Measurements from ENCODE around the gene SLC27A5.

Gene SLC27A5, protein sequence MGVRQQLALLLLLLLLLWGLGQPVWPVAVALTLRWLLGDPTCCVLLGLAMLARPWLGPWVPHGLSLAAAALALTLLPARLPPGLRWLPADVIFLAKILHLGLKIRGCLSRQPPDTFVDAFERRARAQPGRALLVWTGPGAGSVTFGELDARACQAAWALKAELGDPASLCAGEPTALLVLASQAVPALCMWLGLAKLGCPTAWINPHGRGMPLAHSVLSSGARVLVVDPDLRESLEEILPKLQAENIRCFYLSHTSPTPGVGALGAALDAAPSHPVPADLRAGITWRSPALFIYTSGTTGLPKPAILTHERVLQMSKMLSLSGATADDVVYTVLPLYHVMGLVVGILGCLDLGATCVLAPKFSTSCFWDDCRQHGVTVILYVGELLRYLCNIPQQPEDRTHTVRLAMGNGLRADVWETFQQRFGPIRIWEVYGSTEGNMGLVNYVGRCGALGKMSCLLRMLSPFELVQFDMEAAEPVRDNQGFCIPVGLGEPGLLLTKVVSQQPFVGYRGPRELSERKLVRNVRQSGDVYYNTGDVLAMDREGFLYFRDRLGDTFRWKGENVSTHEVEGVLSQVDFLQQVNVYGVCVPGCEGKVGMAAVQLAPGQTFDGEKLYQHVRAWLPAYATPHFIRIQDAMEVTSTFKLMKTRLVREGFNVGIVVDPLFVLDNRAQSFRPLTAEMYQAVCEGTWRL

DNA sequence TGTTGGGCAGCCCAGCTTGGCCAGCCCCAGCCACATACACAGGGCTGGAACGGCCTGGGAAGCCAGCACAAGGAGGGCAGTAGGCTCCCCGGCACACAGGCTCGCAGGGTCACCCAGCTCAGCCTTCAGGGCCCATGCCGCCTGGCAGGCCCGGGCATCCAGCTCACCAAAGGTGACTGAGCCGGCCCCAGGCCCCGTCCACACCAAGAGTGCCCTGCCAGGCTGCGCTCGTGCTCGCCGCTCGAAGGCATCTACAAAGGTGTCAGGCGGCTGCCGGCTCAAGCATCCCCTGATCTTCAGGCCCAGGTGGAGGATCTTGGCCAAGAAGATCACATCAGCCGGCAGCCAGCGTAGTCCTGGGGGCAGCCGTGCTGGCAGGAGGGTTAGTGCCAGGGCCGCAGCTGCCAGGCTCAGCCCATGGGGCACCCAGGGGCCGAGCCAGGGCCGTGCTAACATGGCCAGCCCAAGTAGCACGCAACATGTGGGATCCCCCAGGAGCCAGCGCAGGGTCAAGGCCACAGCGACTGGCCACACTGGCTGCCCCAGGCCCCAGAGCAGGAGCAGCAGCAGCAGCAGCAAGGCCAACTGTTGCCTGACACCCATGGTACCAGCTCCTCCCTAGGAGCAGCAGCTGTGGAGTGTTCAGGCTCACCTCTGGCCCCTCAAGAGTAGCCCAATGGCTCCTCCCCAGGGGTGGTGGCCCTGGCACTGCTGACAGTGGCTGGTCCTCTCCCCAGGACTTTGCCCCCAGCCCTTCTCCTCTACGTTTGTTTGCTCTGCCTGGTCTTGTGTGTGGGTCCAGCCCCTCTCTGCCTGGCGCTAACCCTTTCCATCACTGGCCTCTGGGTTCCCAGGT is at the start of gene SLC27A5:
TSS of gene SLC27A5 (minus strand) at position 640 of the 856 bp plus-strand sequence. CDS start at position 603, 37 bp downstream.
- DNase-seq (ENCODE audit: low spot score): no peak

DNA sequence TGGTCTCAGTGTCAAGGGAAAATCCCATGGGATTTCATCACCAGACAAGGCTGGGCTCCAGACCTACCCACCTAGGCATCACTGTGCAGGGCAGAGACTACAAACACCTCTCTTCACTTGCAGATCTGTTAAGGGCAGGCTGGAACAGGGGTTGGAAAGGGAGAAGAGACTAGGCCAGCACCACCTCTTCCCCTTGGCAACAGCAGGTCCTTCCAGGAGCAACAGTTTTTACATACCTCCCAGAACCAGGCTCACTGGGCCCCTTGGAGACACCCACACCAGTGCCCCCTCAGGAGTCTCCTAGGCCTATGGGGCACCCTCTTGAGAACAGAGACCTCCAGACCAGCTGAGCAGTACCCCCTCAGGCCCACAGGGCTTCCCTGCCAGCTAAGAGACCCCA is 49.1 kb upstream of the SLC27A5 start:
- DNase-seq (ENCODE audit: low spot score): no peak

DNA sequence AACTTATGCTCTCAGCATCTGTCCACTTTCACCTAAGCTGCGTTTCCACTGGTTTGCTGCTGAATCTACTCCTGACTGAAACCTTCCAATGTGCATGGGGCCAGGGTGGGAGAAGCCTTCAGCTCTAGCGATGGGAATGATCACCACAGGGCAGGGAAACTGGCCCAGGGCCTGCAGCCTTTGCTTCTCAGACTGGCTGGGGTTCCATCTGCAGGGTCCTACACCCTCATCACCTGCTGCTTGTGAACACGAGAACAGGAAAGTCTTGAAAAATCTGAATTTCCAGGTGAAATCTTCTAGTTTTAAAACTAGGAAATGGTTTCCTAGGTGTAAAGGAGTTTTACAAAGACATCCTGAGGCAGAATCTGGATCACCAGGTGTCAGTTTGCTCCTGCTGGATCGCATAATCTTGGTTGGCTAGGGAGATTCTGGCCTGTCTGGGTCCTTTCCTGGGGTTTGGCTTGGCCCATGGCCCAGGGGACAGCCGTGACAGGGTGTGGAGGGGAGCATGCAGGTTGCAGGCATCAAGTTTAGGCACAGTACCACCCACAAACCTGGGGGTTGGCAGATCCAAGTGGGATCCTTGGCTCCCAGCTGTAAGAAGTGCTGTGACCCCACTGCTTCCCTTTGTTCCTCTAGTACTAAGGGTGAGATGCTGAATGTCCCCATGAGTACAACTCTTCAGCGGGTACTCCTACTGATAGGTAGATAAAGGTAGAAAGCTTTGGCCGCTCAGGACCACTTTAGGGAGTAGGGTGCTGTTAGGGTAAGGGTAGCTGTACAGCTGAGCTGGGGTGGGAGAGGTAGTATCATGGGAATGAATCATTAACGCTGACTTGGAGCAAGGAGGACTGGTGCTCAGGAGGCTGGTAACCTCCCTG is 48.5 kb upstream of the SLC27A5 start:
- no peak for DNase-seq (ENCODE audit: low spot score)

DNA sequence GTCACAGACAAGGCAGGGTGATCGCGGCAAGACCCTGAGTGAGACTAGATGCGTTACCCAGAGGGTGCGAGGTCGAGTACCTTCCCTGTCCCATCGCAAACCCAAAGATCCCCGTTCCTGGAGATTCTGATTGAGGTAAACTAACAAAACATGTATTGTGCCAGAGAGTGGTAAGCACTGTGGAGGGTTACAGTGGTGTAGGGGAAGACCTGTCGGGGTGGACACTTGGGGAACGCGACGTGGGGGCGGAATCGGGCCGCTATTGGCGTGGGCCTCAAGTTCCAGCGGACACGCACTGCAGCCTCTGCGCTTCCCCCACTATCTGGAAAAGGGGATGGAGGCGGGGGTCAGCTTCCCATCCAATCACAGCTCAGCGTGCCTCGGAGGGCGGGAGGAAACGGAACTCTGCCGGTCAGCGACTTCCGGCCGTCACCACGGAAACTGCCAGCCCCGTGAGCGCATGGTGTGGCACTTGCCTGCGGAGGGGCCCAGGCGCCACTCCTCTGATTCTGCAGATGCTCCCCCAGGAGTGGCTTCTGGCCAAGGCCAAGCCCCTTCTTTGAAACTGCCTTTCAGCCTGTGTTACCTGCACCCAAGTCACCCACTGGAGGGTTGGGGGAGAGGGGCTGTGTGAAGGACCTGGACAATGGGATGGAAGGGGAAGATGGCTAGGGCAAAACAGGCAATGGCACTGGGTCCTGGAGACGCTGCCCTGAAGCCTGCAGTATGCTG is 47.6 kb upstream of the SLC27A5 start:
- peak; percentile 93 for DNase-seq (ENCODE audit: low spot score)

DNA sequence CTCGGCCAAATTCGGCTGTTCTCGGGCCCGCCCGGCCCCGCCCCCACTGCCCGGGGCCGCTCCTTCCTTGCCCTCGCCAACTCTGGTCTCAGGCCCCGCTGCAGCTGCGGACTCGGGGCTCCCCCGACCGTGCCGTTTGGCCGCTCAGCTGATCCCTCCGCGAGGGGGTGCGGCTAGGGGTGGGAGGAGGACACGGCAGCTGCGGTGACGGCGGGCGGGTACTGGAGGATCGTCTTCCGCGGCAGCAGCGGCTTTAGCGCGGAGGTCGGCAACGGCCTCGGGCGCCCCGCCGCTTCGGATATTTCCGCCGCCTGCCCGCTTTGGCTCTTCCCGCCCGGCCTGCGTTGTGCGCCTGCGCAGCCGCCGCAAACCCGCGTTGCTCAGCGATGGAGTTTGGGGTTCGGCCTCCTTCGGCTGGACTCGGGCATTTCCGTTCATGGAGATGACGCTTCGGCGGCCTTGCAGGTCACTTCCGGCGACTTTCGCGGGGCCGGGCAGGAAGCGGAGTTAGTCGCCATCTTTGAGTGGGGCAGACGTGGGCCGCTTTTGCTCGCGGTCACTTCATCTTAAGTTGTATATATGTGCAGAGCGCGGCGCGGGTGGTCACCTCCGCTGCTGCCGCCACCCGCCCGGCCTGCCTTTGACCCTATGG is 47.0 kb upstream of the SLC27A5 start:
- DNase-seq (ENCODE audit: low spot score): peak; percentile 99

DNA sequence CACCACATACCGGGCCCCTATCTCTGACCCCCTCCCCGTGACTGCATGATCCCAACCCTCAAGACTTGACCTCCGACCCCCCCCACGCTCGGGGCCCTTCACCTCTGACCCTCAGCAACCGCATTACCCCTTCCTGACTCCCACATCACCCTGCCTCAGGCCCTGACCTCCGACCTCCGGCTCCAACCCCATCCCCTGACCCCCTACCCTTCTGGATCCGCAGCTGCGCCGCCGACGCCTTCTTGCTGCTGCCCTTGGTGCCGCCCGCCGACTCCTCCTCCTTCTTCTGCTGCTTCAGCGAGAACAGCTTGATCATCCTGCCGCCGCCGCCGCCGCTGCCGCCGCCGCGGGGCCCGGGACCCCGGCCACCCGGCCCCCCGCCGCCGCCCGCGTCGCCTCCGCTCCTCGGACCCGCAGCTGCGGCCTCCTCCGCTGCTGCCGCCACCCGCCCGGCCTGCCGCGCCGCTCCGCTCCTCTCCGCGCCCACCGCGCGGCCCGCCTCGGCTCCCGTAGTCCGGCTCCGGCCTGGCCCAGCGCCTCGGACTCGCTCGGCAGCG is 46.4 kb upstream of the SLC27A5 start, which contains the start of gene UBE2M:
TSS of gene UBE2M (minus strand) at position 546 of the 557 bp plus-strand sequence. CDS start at position 316, 230 bp downstream.
- peak; percentile 85 for DNase-seq (ENCODE audit: low spot score)

DNA sequence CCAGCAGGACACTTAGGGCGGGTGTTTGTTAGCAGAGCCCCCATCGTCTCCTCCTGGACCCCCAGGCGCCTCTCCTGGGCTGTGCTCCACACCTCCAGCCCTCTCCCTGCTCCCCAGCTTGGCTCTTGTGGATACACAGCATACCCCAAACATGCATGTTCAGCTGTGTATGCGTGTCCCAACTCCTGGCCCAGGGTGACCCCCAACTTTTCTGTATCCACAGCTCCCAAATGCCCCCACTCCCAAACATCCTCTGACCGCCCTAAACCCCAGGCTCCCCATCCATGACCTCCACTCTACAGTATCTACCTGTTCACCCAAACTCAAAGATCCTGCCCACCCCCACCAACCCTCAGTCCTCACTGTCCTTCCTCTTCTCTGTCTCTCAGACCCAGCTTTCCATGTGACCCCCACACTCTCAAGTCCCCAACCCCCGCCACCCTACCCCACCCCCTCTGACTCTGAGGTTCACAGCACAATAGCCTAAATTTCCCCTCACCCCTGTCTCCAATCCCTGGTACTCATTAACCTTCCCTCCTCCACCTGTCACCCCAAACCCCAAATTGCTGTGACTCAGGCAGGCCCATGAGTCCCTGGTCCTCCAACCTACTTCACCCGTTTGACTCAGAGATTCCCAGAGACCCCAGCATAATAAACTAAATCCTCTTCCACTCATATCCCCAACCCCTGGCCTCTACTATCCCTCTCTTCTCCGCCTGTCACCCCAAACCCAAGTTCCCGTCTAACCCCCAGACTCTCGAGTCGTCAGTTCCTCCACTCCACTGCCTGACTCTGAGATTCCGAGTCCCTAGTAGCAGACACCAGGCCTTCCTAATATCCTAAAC is 45.7 kb upstream of the SLC27A5 start:
- DNase-seq (ENCODE audit: low spot score): no peak

DNA sequence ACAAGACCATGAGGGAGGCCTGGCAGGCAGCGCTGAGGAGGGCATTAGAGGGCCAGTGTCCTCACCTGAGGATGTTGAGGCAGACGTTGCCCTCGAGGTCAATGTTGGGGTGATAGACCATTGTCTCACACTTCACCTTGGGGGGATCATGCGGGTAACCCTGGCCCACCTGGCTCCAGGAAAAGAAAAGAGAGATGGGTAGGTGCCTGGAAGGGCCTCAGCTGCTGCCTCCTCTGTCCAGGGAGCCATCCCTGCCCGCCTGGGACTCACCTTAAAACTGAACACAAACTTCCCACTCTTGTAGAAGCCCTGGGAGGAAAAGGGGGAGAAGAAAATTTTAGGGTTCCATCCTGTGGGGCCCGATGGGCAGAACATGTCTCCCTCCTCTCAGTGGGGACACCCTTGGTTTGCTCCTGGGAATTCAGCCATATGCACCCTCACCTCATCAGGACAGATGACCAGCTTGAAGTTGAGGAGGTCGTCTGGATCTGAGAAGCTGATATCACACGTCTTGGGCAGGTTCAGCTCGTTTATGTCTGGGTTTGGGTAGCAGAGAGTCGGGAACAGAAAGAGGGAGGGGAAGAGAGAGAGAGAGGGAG is 44.9 kb upstream of the SLC27A5 start:
- DNase-seq (ENCODE audit: low spot score): no peak

DNA sequence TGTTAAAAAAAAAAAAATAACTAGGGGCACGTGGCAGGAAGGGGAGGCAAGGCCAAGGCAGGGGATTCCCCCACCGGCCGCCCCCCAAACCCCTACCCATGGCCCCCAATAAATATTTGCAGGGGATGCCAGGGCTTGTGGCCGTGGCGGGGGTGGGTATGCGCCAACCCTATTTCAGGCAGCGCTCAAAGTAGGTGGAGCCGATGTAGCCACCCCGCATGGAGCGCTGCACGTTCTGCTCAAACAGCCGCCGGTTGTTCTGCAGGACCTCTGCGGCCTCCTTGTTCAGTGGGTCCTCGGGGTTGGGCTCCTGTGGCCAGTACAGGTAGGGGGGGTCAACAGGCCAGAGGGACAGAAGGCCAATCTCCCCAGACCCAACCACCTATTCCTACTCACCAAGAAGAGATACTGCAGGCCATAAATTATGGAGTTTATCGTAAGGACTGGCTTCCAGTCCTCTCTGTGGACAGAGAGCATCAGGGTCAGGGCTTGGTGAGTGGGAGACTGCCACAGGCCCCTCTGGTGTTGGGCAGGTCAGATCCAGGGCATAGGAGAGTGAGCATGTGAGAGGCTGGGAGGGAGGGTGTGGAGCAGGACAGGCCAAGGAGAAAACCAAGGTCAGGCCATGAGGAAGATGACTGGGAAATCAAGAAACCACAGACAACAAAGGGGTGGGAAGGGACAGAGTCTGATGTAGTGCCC is 44.3 kb upstream of the SLC27A5 start:
- no peak for DNase-seq (ENCODE audit: low spot score)

DNA sequence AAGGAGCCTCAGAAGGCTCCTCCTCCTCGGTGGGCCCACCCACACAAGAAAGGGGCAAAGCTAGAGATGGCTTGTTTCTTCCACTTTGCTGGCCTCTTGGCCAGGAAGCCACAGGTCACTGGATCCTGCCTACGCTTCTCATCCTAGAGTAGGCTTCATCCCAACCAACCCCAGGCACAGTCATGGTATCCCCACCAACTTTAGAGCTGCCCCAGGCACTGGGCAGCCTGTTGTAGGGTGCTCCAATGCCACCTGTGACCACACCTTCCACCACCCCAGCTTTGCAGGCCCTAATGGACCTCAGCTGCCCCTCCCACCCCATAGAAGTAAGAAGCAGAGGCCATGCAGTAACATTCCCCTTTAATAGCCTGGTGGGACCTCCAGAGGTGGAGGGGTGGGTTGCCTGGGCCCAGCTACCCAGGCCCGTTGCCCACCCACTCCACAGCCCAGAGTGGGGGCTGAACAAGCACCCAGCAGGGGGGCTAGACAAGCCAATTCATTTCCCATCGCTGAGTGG is 43.6 kb upstream of the SLC27A5 start:
- DNase-seq (ENCODE audit: low spot score): no peak

DNA sequence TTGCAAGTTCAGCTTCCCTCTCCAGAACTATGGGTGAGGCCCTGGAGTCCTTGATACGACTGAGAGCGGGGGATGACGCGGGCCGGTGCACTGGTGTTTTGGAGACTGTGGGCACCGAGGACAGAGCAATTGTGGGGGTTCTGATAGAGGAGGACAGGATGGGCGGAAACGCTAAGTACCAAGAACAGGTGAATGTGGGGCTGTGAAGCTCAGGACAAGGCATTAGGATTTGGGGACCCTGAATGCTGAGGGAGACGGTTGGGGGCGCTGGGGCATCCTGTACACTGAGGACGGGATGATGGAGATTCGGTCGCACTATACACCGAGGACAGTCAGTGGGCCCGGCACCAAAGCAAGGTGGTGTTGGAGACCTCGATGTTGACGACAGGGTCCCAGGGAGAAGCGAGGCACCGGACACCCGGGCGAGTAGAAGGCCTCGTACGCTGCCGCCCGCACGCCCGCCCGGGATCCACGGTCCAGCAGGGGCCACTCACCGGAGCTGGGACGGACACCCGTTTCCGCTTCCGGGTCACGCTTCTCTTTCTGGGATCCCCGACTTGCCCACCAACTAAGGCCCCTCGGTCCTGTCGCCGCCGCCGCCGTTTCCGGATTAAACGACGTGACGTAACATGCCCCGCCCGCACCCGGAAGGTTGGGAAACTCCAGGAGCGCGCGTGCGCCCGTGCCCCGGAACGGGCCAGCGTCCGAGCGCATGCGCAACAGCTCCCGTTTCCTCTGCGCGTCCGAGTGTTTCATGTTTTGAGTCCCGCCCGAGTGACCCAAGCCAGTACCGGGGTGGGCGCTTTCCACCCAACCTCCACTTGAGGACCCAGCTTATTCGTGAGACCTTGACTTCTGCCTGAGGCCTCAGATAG is 42.9 kb upstream of the SLC27A5 start, which contains the start of gene CHMP2A:
TSS of gene CHMP2A (minus strand) at position 612 of the 875 bp plus-strand sequence. CDS start 893 bp downstream, outside the sequence.
- DNase-seq (ENCODE audit: low spot score): peak; percentile 97

DNA sequence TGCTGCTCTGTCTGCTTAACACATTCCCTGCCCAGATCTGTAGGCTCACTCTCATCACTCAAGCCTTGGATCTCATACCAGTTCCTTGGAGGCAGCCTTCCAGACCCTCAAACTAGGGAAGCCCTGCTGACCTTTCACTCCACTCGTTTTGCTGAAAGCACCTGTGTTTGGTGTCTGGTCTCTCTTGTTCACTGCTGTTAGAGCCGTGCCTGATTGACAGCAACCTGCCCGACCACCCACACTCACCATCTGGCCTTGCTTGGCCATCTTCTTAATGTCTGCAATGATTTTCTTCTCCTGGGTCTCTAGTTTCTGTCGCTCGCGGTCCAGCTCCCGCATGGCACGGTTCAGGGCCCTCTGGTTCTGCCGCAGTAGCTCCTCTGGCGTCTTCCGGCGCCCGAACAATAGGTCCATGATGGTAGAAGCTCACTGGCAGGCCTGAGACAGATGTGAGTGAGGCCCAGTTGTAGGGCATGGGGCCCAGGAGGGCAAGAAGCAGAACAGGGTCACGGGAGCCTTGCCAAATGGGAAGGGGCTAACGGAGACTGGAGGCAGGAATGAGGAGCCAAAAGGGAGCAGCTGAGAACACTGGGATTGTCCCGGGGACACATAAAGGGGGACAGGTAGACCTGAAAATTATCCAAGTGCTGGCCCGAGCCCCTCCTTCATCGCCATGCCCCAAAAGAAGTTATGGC is 42.2 kb upstream of the SLC27A5 start:
- no peak for DNase-seq (ENCODE audit: low spot score)

DNA sequence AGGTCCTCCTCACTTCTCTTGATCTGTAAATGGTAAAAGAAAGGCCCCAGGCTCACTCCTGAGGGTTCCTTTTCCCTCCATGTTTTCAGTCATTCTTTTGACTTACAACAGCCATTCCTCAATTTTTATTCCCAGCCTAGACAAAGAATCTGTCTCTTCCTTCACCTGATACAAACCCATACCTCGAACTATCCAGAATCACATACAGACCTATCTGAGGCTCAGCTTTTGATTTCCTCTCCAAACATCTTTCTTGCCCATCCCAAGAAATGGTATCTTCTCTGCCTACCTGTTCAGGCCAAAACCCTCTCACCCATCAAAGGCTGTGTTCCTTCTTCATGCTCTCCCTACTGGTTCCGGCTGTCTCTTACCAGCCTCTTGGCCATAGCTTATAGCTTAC is 40.9 kb upstream of the SLC27A5 start:
- DNase-seq (ENCODE audit: low spot score): no peak

DNA sequence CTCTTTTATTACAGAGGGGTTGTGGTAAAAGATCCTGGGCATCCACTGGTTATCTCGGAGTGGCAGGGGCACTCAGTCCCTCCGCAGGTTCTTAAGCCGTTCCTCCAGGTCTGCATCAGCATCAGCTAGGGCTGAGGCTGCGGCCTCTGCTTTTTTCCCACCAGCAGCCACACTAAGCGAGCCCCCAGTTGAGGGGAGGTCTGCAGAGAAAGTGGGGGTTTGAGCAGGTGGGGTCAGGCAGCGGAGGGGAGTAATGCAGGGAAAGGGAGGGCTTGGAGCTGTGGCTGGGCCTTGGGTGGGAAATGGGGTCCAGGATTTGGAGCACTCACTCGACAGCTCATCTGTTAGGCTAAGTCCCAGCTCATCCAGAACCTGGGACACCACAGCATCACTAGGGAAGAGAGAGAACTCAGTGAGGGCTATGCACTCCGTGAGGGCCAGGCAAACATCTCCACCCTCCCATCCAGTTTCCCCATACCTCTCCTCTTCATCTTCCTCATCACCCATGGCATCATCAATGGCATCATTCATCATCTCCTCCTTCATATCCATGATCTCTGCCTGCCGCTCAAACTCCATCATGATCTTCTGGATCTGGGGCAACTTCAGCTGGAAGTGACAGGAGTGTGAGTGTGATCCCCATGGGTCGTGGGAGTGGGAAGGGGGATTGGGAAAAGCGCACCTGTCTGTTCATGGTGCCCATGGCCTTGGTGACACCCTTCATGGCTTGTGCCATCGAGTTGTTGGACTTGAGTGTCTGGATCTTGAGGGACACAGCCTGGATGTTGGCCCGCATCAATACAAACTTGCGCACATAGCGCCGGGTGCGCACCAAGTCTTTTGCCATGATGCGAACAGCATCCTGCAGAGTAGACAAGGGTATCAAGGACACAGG is 40.0 kb upstream of the SLC27A5 start:
- DNase-seq (ENCODE audit: low spot score): no peak

DNA sequence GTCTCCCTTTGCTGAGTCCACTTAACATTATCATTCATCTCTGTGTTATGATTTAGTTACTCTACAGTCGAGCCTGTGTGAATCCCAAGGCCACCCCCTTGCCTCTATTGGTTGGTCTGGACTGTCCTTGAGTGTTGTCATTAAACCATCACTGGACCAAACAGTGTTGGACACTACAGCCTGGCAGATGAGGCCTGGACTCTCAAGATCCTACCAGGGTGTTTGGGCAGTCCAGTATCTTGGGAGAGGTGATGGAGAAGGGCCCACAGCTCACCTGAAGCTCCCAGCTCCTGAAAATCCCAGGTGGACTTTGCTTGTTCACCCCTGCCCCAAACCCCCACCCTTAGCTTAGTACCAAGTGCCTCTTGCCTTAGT is 39.3 kb upstream of the SLC27A5 start:
- no peak for DNase-seq (ENCODE audit: low spot score)
